HepG2 (cell line): ENCODE data around the gene IFI30. TPM values are rescaled to one million over a fixed set of nuclear protein-coding genes. Genes with fewer than 3 reads are reported as not detected.

Experiments
- polyA plus RNA-seq, 8 experiments: library from polyadenylated mRNA; depleted of rRNA in 3 of 8; stranded (reverse) in 7 of 8; unstranded in 1 of 8; fragments of >200 nt; fragmentation: Illumina TruSeq in 4 of 8; extraction: Trizol in 4 of 8; gene quantifications; 2 replicates each; pipeline versions ENCODE4 v1.2.1 to v1.2.3, GENCODE V29; 2011 to 2016; ENCODE audit warnings: low read depth in 4 of 8, missing spikeins in 1 of 8, mixed read lengths in 1 of 8; ENCODE audit not compliant: insufficient read depth in 1 of 8
- small RNA-seq, 3 experiments: library from RNA; depleted of rRNA; stranded (forward); fragments of <200 nt; gene quantifications; one replicate each; pipeline ENCODE3, GENCODE V24; 2012; ENCODE audit warnings: low read depth in 2 of 3, low replicate concordance in 1 of 3; ENCODE audit not compliant: insufficient read length in 3 of 3, insufficient read depth in 2 of 3
- total RNA-seq, 5 experiments: library from RNA; depleted of rRNA; stranded (reverse); fragments of >200 nt; fragmentation: Illumina TruSeq; extraction: Trizol; gene quantifications; 2 replicates each; pipeline ENCODE4 v1.2.3, GENCODE V29; 2016; ENCODE audit warnings: low read depth in 1 of 5

Gene IFI30
- total and polyA plus RNA-seq, 2 of the 13 experiments (the other 11 are each of a cell fraction or from before 2014, with no cell fraction given), result 25.0 to 79.4 TPM

Small RNA genes within 50 kb of the gene (small RNA-seq; reads per million reads assigned to genes)
- 0 reads per million in 3 experiments for gene IFI30

Other genes starting within 250 kb of the IFI30 start
- gene CCDC124, start 240.8 kb upstream of the IFI30 start, total RNA-seq (2016; rRNA removed; fragmentation: Illumina TruSeq; extraction: Trizol), result 14.9 and 16.3 TPM in 2 replicates
- gene CCDC124, start 240.8 kb upstream of the IFI30 start, polyA plus RNA-seq (2011; rRNA removed), result 20.3 and 24.8 TPM in 2 replicates
- gene KCNN1, start 206.7 kb upstream of the IFI30 start, total RNA-seq (2016; rRNA removed; fragmentation: Illumina TruSeq; extraction: Trizol), result 0.04 TPM in 1 of 2 replicates, not detected in the other
- not detected in 2 replicates for gene KCNN1, start 206.7 kb upstream of the IFI30 start, polyA plus RNA-seq (2011; rRNA removed)
- 1.7 and 2.1 TPM in 2 replicates for gene ARRDC2, start 165.6 kb upstream of the IFI30 start, total RNA-seq (2016; rRNA removed; fragmentation: Illumina TruSeq; extraction: Trizol)
- gene ARRDC2, start 165.6 kb upstream of the IFI30 start, polyA plus RNA-seq (2011; rRNA removed), result 3.4 and 4.3 TPM in 2 replicates
- gene IL12RB1, start 86.9 kb upstream of the IFI30 start, total RNA-seq (2016; rRNA removed; fragmentation: Illumina TruSeq; extraction: Trizol), result 0.04 TPM in 1 of 2 replicates, not detected in the other
- 0.03 and 0.13 TPM in 2 replicates for gene IL12RB1, start 86.9 kb upstream of the IFI30 start, polyA plus RNA-seq (2011; rRNA removed)
- gene MAST3, start 76.0 kb upstream of the IFI30 start, total RNA-seq (2016; rRNA removed; fragmentation: Illumina TruSeq; extraction: Trizol), result 4.1 and 4.5 TPM in 2 replicates
- gene MAST3, start 76.0 kb upstream of the IFI30 start, polyA plus RNA-seq (2011; rRNA removed), result 4.6 and 6.0 TPM in 2 replicates
- gene PIK3R2, start 20.6 kb upstream of the IFI30 start, total RNA-seq (2016; rRNA removed; fragmentation: Illumina TruSeq; extraction: Trizol), result 15.8 and 25.3 TPM in 2 replicates
- 18.6 and 27.2 TPM in 2 replicates for gene PIK3R2, start 20.6 kb upstream of the IFI30 start, polyA plus RNA-seq (2011; rRNA removed)
- gene MPV17L2, start 19.4 kb downstream of the IFI30 start, total RNA-seq (2016; rRNA removed; fragmentation: Illumina TruSeq; extraction: Trizol), result 13.0 and 16.7 TPM in 2 replicates
- gene MPV17L2, start 19.4 kb downstream of the IFI30 start, polyA plus RNA-seq (2011; rRNA removed), result 12.4 and 13.6 TPM in 2 replicates
- gene RAB3A, start 30.2 kb downstream of the IFI30 start, total RNA-seq (2016; rRNA removed; fragmentation: Illumina TruSeq; extraction: Trizol), result 0.53 and 0.58 TPM in 2 replicates
- gene RAB3A, start 30.2 kb downstream of the IFI30 start, polyA plus RNA-seq (2011; rRNA removed), result 0.95 and 0.98 TPM in 2 replicates
- 0.90 and 1.4 TPM in 2 replicates for gene PDE4C, start 52.6 kb downstream of the IFI30 start, total RNA-seq (2016; rRNA removed; fragmentation: Illumina TruSeq; extraction: Trizol)
- 14.0 and 17.9 TPM in 2 replicates for gene PDE4C, start 52.6 kb downstream of the IFI30 start, polyA plus RNA-seq (2011; rRNA removed)
- gene IQCN, start 100.6 kb downstream of the IFI30 start, total RNA-seq (2016; rRNA removed; fragmentation: Illumina TruSeq; extraction: Trizol), result 0.04 and 0.07 TPM in 2 replicates
- 0.14 and 0.18 TPM in 2 replicates for gene IQCN, start 100.6 kb downstream of the IFI30 start, polyA plus RNA-seq (2011; rRNA removed)
- gene JUND, start 107.8 kb downstream of the IFI30 start, total RNA-seq (2016; rRNA removed; fragmentation: Illumina TruSeq; extraction: Trizol), result 31.8 and 41.2 TPM in 2 replicates
- 59.8 and 124 TPM in 2 replicates for gene JUND, start 107.8 kb downstream of the IFI30 start, polyA plus RNA-seq (2011; rRNA removed)
- 166 and 188 TPM in 2 replicates for gene LSM4, start 149.3 kb downstream of the IFI30 start, total RNA-seq (2016; rRNA removed; fragmentation: Illumina TruSeq; extraction: Trizol)
- 65.8 and 66.8 TPM in 2 replicates for gene LSM4, start 149.3 kb downstream of the IFI30 start, polyA plus RNA-seq (2011; rRNA removed)
- gene PGPEP1, start 166.8 kb downstream of the IFI30 start, total RNA-seq (2016; rRNA removed; fragmentation: Illumina TruSeq; extraction: Trizol), result 56.6 and 57.7 TPM in 2 replicates
- 53.1 and 64.3 TPM in 2 replicates for gene PGPEP1, start 166.8 kb downstream of the IFI30 start, polyA plus RNA-seq (2011; rRNA removed)
- gene GDF15, start 212.3 kb downstream of the IFI30 start, total RNA-seq (2016; rRNA removed; fragmentation: Illumina TruSeq; extraction: Trizol), result 43.0 and 146 TPM in 2 replicates
- 422 and 537 TPM in 2 replicates for gene GDF15, start 212.3 kb downstream of the IFI30 start, polyA plus RNA-seq (2011; rRNA removed)
- gene LRRC25, start 223.8 kb downstream of the IFI30 start, total RNA-seq (2016; rRNA removed; fragmentation: Illumina TruSeq; extraction: Trizol), result 0.13 TPM in 1 of 2 replicates, not detected in the other
- gene LRRC25, start 223.8 kb downstream of the IFI30 start, polyA plus RNA-seq (2011; rRNA removed), result 0.53 and 0.85 TPM in 2 replicates
- 19.3 and 39.5 TPM in 2 replicates for gene SSBP4, start 245.6 kb downstream of the IFI30 start, total RNA-seq (2016; rRNA removed; fragmentation: Illumina TruSeq; extraction: Trizol)
- 20.8 and 33.4 TPM in 2 replicates for gene SSBP4, start 245.6 kb downstream of the IFI30 start, polyA plus RNA-seq (2011; rRNA removed)